PC-3 (cell line): ENCODE data around the gene NKX6-1. TPM values are rescaled to one million over a fixed set of nuclear protein-coding genes. Genes with fewer than 3 reads are reported as not detected.

Experiments
- ATAC-seq: fragments of 200-7000 bp; cut with Tn5 transposase; 2 replicates; pipeline ENCODE4 v1.9.1; 2020; ENCODE audit warnings: mild to moderate bottlenecking, moderate library complexity
- BruUV-seq: library from RNA; stranded (reverse); fragments of 400-500 nt; replicated peaks from 2 replicates; lab custom pipeline; 2021; lab: Mats Ljungman, UMichigan
- CTCF ChIA-PET: fragments of 300-600 bp; sonication (Branson Sonifier 250); formaldehyde crosslinking; loops from one replicate; lab custom pipeline; 2022; ENCODE audit warnings: antibody characterized with exemption; lab: Charles Lee
- POLR2A ChIA-PET: fragments of 300-600 bp; sonication (Branson Sonifier 250); formaldehyde crosslinking; loops from one replicate; lab custom pipeline; 2022; ENCODE audit warnings: antibody characterized with exemption; ENCODE audit not compliant: unreplicated experiment; lab: Charles Lee
- DNase-seq: peaks from one replicate; pipeline ENCODE4 v3.0.0-alpha.2; 2015
- H2AFZ ChIP-seq: fragments of 300-600 bp; sonication (generic); 2 replicates; pipeline ENCODE4 v1.6.0; 2016; ENCODE audit warnings: antibody characterized with exemption, low read length
- H3F3A ChIP-seq: fragments of 300-600 bp; sonication (generic); one replicate; pipeline ENCODE4 v1.6.0; 2017; ENCODE audit warnings: antibody characterized with exemption, low read length, control low read depth, mild to moderate bottlenecking; ENCODE audit not compliant: unreplicated experiment
- H3K27ac ChIP-seq: fragments of 300-600 bp; sonication (generic); 2 replicates; pipeline ENCODE4 v1.5.1; 2016; ENCODE audit warnings: mild to moderate bottlenecking, low read length
- H3K27me3 ChIP-seq: fragments of 300-600 bp; sonication (generic); 2 replicates; pipeline ENCODE4 v1.6.1; 2016; ENCODE audit warnings: low read length, mixed read lengths
- H3K36me3 ChIP-seq: fragments of 300-600 bp; sonication (generic); 2 replicates; pipeline ENCODE4 v1.6.1; 2016; ENCODE audit warnings: low read depth, mixed run types, low read length, mixed read lengths
- H3K4me1 ChIP-seq: fragments of 300-600 bp; sonication (generic); 2 replicates; pipeline ENCODE4 v1.5.1; 2016; ENCODE audit warnings: low read length; ENCODE audit not compliant: insufficient read depth
- H3K4me2 ChIP-seq: fragments of 300-600 bp; sonication (generic); 2 replicates; pipeline ENCODE4 v1.6.0; 2016; ENCODE audit warnings: low read length
- H3K4me3 ChIP-seq: fragments of 300-600 bp; sonication (generic); 2 replicates; pipeline ENCODE4 v1.5.1; 2016; ENCODE audit warnings: mild to moderate bottlenecking, low read length, mixed read lengths
- H3K79me2 ChIP-seq: fragments of 300-600 bp; sonication (generic); 2 replicates; pipeline ENCODE4 v1.6.1; 2017; ENCODE audit warnings: low read length, mixed read lengths
- H3K9ac ChIP-seq: fragments of 300-600 bp; sonication (generic); 2 replicates; pipeline ENCODE4 v1.6.0; 2016; ENCODE audit warnings: mild to moderate bottlenecking, low read length
- H3K9me2 ChIP-seq: fragments of 300-600 bp; sonication (generic); replicated peaks from 2 replicates; pipeline ENCODE4 v1.6.1; 2016; ENCODE audit warnings: mixed run types, low read length, mixed read lengths
- H3K9me3 ChIP-seq: fragments of 300-600 bp; sonication (generic); 2 replicates; pipeline ENCODE4 v1.6.1; 2016; ENCODE audit warnings: low read length, mixed read lengths
- H4K20me1 ChIP-seq: fragments of 300-600 bp; sonication (generic); 2 replicates; pipeline ENCODE4 v1.6.1; 2016; ENCODE audit warnings: low read length, mixed read lengths
- EZH2 ChIP-seq: fragments of 300-600 bp; sonication (generic); IDR thresholded peaks from one replicate; pipeline ENCODE4 v1.6.1; 2017; ENCODE audit warnings: antibody characterized with exemption, mild to moderate bottlenecking, low read length; ENCODE audit not compliant: unreplicated experiment
- EZH2phosphoT487 ChIP-seq: fragments of 300-600 bp; sonication (generic); IDR thresholded peaks from 2 replicates; pipeline ENCODE4 v1.6.1; 2018; ENCODE audit warnings: mild to moderate bottlenecking, antibody characterized with exemption, low read length, borderline replicate concordance
- intact Hi-C: fragments of 100-400 bp; cut with micrococcal nuclease; formaldehyde crosslinking; loops from 2 replicates; pipeline ENCODE4 v1.9.0; 2023
- total RNA-seq: library from RNA; depleted of rRNA; stranded (reverse); fragments of >200 nt; gene quantifications from 2 replicates; pipeline ENCODE4 v1.2.3, GENCODE V29; 2014
- TF ChIP-seq, protein P1 (sequence below): fragments of 300-600 bp; sonication (generic); conservative IDR thresholded peaks from 2 replicates; pipeline ENCODE4 v1.5.1; 2017; ENCODE audit warnings: antibody characterized with exemption, low read depth, mild to moderate bottlenecking, low read length

Gene NKX6-1
- total RNA-seq, 1 experiment from 2014 or later, result 0.62 TPM

GRCh38 chr4:84503495-84504437 lies 4.7 kb upstream of the NKX6-1 start:
- ATAC-seq (peak; percentile 61), DNase-seq (peak; percentile 78)
- H3K27me3 ChIP-seq, result no peaks in the 10 kb centered on the region
- no peaks in the 10 kb centered on the region for H3K36me3 ChIP-seq
- ChIA-PET POLR2A (no interaction called here), CTCF (interaction anchor here (0.6 to 0.7 kb wide), 6 partner anchors 10 to 710 kb away, joined by 3 to 4 read pairs (median 3); no protein-coding TSS in a partner anchor)
- TF ChIP-seq, protein P1, sequence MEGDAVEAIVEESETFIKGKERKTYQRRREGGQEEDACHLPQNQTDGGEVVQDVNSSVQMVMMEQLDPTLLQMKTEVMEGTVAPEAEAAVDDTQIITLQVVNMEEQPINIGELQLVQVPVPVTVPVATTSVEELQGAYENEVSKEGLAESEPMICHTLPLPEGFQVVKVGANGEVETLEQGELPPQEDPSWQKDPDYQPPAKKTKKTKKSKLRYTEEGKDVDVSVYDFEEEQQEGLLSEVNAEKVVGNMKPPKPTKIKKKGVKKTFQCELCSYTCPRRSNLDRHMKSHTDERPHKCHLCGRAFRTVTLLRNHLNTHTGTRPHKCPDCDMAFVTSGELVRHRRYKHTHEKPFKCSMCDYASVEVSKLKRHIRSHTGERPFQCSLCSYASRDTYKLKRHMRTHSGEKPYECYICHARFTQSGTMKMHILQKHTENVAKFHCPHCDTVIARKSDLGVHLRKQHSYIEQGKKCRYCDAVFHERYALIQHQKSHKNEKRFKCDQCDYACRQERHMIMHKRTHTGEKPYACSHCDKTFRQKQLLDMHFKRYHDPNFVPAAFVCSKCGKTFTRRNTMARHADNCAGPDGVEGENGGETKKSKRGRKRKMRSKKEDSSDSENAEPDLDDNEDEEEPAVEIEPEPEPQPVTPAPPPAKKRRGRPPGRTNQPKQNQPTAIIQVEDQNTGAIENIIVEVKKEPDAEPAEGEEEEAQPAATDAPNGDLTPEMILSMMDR, result peak; percentile 82
- no peak for TF ChIP-seq EZH2phosphoT487
- intact Hi-C loops, result loop anchor here (1.0 to 10.0 kb wide), 3 partner anchors 269 to 858 kb away; no protein-coding TSS in a partner anchor
- H3K4me3 ChIP-seq, result no peak overlapping the region
- no peaks in the 10 kb centered on the region for H3K9me3 ChIP-seq
- H3F3A ChIP-seq, result no peaks in the 10 kb centered on the region
- no TSS peak for BruUV-seq
- no peak overlapping the region for H3K9ac ChIP-seq
- no peak overlapping the region for H3K27ac ChIP-seq
- H3K79me2 ChIP-seq, result no peaks in the 10 kb centered on the region
- H3K4me1 ChIP-seq, result no peaks in the 10 kb centered on the region
- no peak overlapping the region for H3K4me2 ChIP-seq
- H2AFZ ChIP-seq, result peak overlapping the region; percentile 56; the same call in 1 of the 2 replicates
- no peaks in the 10 kb centered on the region for H4K20me1 ChIP-seq
- H3K9me2 ChIP-seq, result no peaks in the 10 kb centered on the region

DNA sequence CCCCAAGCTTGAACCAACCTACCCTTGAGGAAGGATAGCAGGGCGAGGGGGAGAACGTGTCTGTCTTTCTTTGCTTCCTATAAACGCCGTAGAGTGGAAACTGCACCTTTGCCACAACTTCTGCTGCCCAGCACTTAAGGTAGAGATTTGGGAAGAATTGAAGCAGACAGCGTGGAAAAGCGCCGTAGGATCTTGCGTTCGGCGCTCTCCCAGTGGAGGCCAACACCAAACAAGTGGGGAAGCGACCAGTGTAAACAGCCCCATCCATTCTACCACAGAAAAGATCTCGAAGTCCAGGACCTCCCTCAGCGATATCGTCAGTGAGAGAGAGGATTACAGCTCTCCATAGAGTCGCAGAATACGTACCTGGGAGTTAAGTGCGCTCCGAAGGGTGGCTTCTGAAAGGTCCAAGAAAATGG lies 3.9 kb upstream of the NKX6-1 start:
- DNase-seq (no peak), ATAC-seq (no peak)
- H3K27me3 ChIP-seq, result no peaks in the 10 kb centered on the region
- no peaks in the 10 kb centered on the region for H3K9me3 ChIP-seq
- H3K4me2 ChIP-seq, result no peak overlapping the region
- no peak overlapping the region for H2AFZ ChIP-seq
- ChIA-PET POLR2A (no interaction called here), CTCF (no interaction called here)
- no TSS peak for BruUV-seq
- H3K9ac ChIP-seq, result no peak overlapping the region
- no peak overlapping the region for H3K27ac ChIP-seq
- no peaks in the 10 kb centered on the region for H3K4me1 ChIP-seq
- no peaks in the 10 kb centered on the region for H3K9me2 ChIP-seq
- intact Hi-C loops, result loop anchor here (10.0 kb wide), 1 partner anchor 268 kb away; no protein-coding TSS in a partner anchor
- H3K79me2 ChIP-seq, result no peaks in the 10 kb centered on the region
- H3F3A ChIP-seq, result no peaks in the 10 kb centered on the region
- H3K36me3 ChIP-seq, result no peaks in the 10 kb centered on the region
- H3K4me3 ChIP-seq, result no peak overlapping the region
- H4K20me1 ChIP-seq, result no peaks in the 10 kb centered on the region
- TF ChIP-seq EZH2 (no peak), EZH2phosphoT487 (no peak)
- TF ChIP-seq, protein P1, result no peak
